CD14-positive monocyte (primary cell): Measurements from ENCODE around the gene IL17A. TPM values are rescaled to one million over a fixed set of nuclear protein-coding genes. Genes with fewer than 3 reads are reported as not detected.

Source experiments
- DNase-seq, 3 donors: peaks; one replicate each; pipeline ENCODE4 v3.0.0-alpha.2; 2011 to 2022
- H2AFZ ChIP-seq: 2 replicates; pipeline ENCODE4 v1.6.0; 2012; ENCODE audit warnings: mild to moderate bottlenecking, low read depth, low read length, inconsistent platforms; ENCODE audit not compliant: insufficient read depth, poor library complexity, severe bottlenecking
- H3K27ac ChIP-seq, 2 donors: 1 replicate in 1 of 2; 2 replicates in 1 of 2; pipeline ENCODE4 v1.5.1; 2012 to 2013; ENCODE audit warnings: low read length in 2 of 2, control low read depth in 1 of 2, inconsistent platforms in 1 of 2, low read depth in 1 of 2, mild to moderate bottlenecking in 1 of 2
- H3K27me3 ChIP-seq, 2 donors: one replicate each; pipeline versions ENCODE4 v1.6.0 to v1.6.1; 2011 to 2013; ENCODE audit warnings: low read length in 2 of 2; ENCODE audit not compliant: control insufficient read depth in 2 of 2, insufficient read depth in 2 of 2
- H3K36me3 ChIP-seq, 2 donors: replicated peaks in 1 of 2; 1 replicate in 1 of 2; 2 replicates in 1 of 2; pipeline versions ENCODE4 v1.5.1 to v1.6.1; 2012 to 2013; ENCODE audit warnings: low read length in 2 of 2, control low read depth in 1 of 2, inconsistent platforms in 1 of 2, mild to moderate bottlenecking in 1 of 2; ENCODE audit not compliant: insufficient read depth in 2 of 2, control insufficient read depth in 1 of 2
- H3K4me1 ChIP-seq, 2 donors: 1 replicate in 1 of 2; 2 replicates in 1 of 2; pipeline versions ENCODE4 v1.5.1 to v1.6.1; 2012 to 2013; ENCODE audit warnings: low read length in 2 of 2, control low read depth in 1 of 2, inconsistent platforms in 1 of 2, mild to moderate bottlenecking in 1 of 2, moderate library complexity in 1 of 2; ENCODE audit not compliant: insufficient read depth in 2 of 2, control insufficient read depth in 1 of 2
- H3K4me2 ChIP-seq: replicated peaks from 2 replicates; pipeline ENCODE3; 2012; ENCODE audit warnings: low read length, moderate library complexity, mild to moderate bottlenecking; ENCODE audit not compliant: poor library complexity, severe bottlenecking; ENCODE audit errors: extremely low read depth
- H3K4me3 ChIP-seq, 3 experiments: fragments of 200-600 bp in 1 of 3; sonication (generic) in 1 of 3; replicated peaks in 1 of 3; 1 replicate in 2 of 3; 2 replicates in 1 of 3; pipeline ENCODE4 v1.5.1; 2011 to 2013; ENCODE audit warnings: low read length in 3 of 3, mild to moderate bottlenecking in 3 of 3, control low read depth in 2 of 3, low read depth in 2 of 3, inconsistent platforms in 1 of 3, moderate library complexity in 1 of 3
- H3K79me2 ChIP-seq: 2 replicates; pipeline ENCODE4 v1.6.0; 2012; ENCODE audit warnings: mild to moderate bottlenecking, control low read depth, inconsistent platforms, low read length, moderate library complexity; ENCODE audit not compliant: insufficient read depth
- H3K9ac ChIP-seq: 2 replicates; pipeline ENCODE4 v1.6.0; 2017; ENCODE audit warnings: low read length, mild to moderate bottlenecking; ENCODE audit not compliant: insufficient read depth, poor library complexity, severe bottlenecking
- H3K9me3 ChIP-seq, 2 donors: replicated peaks in 1 of 2; 1 replicate in 1 of 2; 2 replicates in 1 of 2; pipeline versions ENCODE4 v1.5.1 to v1.6.1; 2012 to 2013; ENCODE audit warnings: low read length in 2 of 2, control low read depth in 1 of 2; ENCODE audit not compliant: control insufficient read depth in 1 of 2, insufficient read depth in 1 of 2
- H4K20me1 ChIP-seq: 2 replicates; pipeline ENCODE4 v1.6.0; 2012; ENCODE audit warnings: mild to moderate bottlenecking, low read length, control low read depth, moderate library complexity; ENCODE audit not compliant: insufficient read depth
- H3K27ac Mint-ChIP-seq, 7 donors: one replicate each; pipeline ENCODE4 v1.8.0; 2020; ENCODE audit warnings: mild to moderate bottlenecking in 7 of 7, mixed read lengths in 7 of 7, moderate library complexity in 6 of 7, inconsistent platforms in 2 of 7
- H3K27me3 Mint-ChIP-seq, 3 donors: one replicate each; pipeline ENCODE4 v1.8.0; 2021 to 2022; ENCODE audit warnings: low read depth in 3 of 3, mild to moderate bottlenecking in 3 of 3, mixed read lengths in 3 of 3, moderate library complexity in 3 of 3, inconsistent platforms in 1 of 3
- H3K36me3 Mint-ChIP-seq, 2 donors: one replicate each; pipeline ENCODE4 v1.8.0; 2020; ENCODE audit warnings: mixed read lengths in 2 of 2, inconsistent platforms in 1 of 2, mild to moderate bottlenecking in 1 of 2
- H3K4me1 Mint-ChIP-seq: one replicate; pipeline ENCODE4 v1.8.0; 2020; ENCODE audit warnings: mild to moderate bottlenecking, mixed read lengths
- H3K4me3 Mint-ChIP-seq, 2 donors: one replicate each; pipeline ENCODE4 v1.8.0; 2020; ENCODE audit warnings: mild to moderate bottlenecking in 2 of 2, mixed read lengths in 2 of 2, moderate library complexity in 1 of 2
- H3K9me3 Mint-ChIP-seq, 7 donors: one replicate each; pipeline ENCODE4 v1.8.0; 2020 to 2022; ENCODE audit warnings: mixed read lengths in 7 of 7, mild to moderate bottlenecking in 6 of 7, moderate library complexity in 6 of 7, inconsistent platforms in 2 of 7
- CTCF ChIP-seq: fragments of 200-600 bp; IDR thresholded peaks from one replicate; pipeline ENCODE4 v1.8.0; 2022; ENCODE audit warnings: antibody characterized with exemption, mild to moderate bottlenecking
- WGBS: methylation state at CpG from one replicate; pipeline ENCODE4 v1.1.5; 2013; ENCODE audit warnings: missing lambda C conversion rate; ENCODE audit not compliant: insufficient coverage; 5-methylcytosine and 5-hydroxymethylcytosine counted together
- intact Hi-C, 2 donors: fragments of 100-400 bp; cut with micrococcal nuclease; formaldehyde crosslinking; loops; one replicate each; pipeline versions ENCODE4 v1.15.0 to v1.15.1; 2023
- polyA plus RNA-seq, 3 donors: library from polyadenylated mRNA; depleted of rRNA in 1 of 3; unstranded in 2 of 3; stranded (reverse) in 1 of 3; fragments of 300-500 nt in 2 of 3; fragments of >200 nt in 1 of 3; fragmentation: Illumina TruSeq in 2 of 3; gene quantifications; 1 replicate in 2 of 3; 2 replicates in 1 of 3; pipeline ENCODE4 v1.2.3, GENCODE V29; 2012 to 2021

The IL17A gene
- polyA plus RNA-seq, 3 donors = not detected

- Histone ChIP-seq H3K9ac (no peak overlapping the region), H3K27me3 (no peaks in the 10 kb centered on the region), H2AFZ (no peak overlapping the region), H3K4me1 (no peaks in the 10 kb centered on the region), H3K79me2 (no peaks in the 10 kb centered on the region), H3K4me2 (no peak overlapping the region), H3K36me3 (no peaks in the 10 kb centered on the region), H3K4me3 (no peak overlapping the region), H3K9me3 (no peaks in the 10 kb centered on the region), H4K20me1 (no peaks in the 10 kb centered on the region), H3K27ac (no peak overlapping the region)
- intact Hi-C loops = no loop called here
- no peak for DNase-seq
- TF ChIP-seq CTCF = no peak
- Mint-ChIP-seq H3K4me3 (no peak overlapping the region), H3K36me3 (no peaks in the 10 kb centered on the region), H3K9me3 (peaks cover 0 to 4% (median 0%) of the 10 kb centered on the region in 7 donors), H3K27ac (no peak overlapping the region), H3K27me3 (peaks cover 2% of the 10 kb centered on the region in 3 donors), H3K4me1 (no peaks in the 10 kb centered on the region)
- 86% methylated on average over 2 of the region's 3 CpGs for WGBS
These were observed 4.2 kb downstream of the IL17A start for GRCh38 chr6:52190409-52190808.

- Histone ChIP-seq H3K4me2 (no peak overlapping the region), H3K27ac (no peak overlapping the region), H2AFZ (no peak overlapping the region), H3K9me3 (no peaks in the 10 kb centered on the region), H3K27me3 (no peaks in the 10 kb centered on the region), H3K4me3 (no peak overlapping the region), H4K20me1 (no peaks in the 10 kb centered on the region), H3K9ac (no peak overlapping the region), H3K4me1 (no peaks in the 10 kb centered on the region), H3K36me3 (no peaks in the 10 kb centered on the region), H3K79me2 (no peaks in the 10 kb centered on the region)
- TF ChIP-seq CTCF = no peak
- 67% methylated on average over 3 of the region's 3 CpGs for WGBS
- intact Hi-C loops = no loop called here
- H3K36me3 Mint-ChIP-seq = no peaks in the 10 kb centered on the region
- DNase-seq = no peak
- no peak overlapping the region for H3K4me3 Mint-ChIP-seq
- peaks cover 0 to 6% (median 0%) of the 10 kb centered on the region in 7 donors for H3K9me3 Mint-ChIP-seq
- H3K27me3 Mint-ChIP-seq = peaks cover 0 to 3% (median 0%) of the 10 kb centered on the region in 3 donors
- no peak overlapping the region for H3K27ac Mint-ChIP-seq
- no peaks in the 10 kb centered on the region for H3K4me1 Mint-ChIP-seq
These were observed 5.6 kb downstream of the IL17A start for GRCh38 chr6:52191824-52192223.
